ENCODE measurements around the gene CACNG3.
"Not testable (repeated sequence)": the region's sequence is repeated elsewhere in the genome, so short reads cannot be mapped to it uniquely, and the experiment has no call there.

The CACNG3 gene

GRCh38 chr16:24281466-24281865 lies 25.3 kb downstream of the CACNG3 start:
- DNase-seq = no peak

- peak; percentile 82 for DNase-seq
These were observed 26.0 kb downstream of the CACNG3 start for GRCh38 chr16:24282141-24282540.

GRCh38 chr16:24286741-24287405 lies 30.7 kb downstream of the CACNG3 start:
- no peak for DNase-seq

- no peak for DNase-seq
These were observed 32.4 kb downstream of the CACNG3 start for GRCh38 chr16:24288516-24288915.

GRCh38 chr16:24289166-24289700 lies 33.1 kb downstream of the CACNG3 start:
- no peak for DNase-seq

GRCh38 chr16:24291932-24292331 lies 35.8 kb downstream of the CACNG3 start:
- DNase-seq = no peak

GRCh38 chr16:24294131-24294530 lies 38.0 kb downstream of the CACNG3 start:
- DNase-seq = no peak

GRCh38 chr16:24297375-24297774 lies 41.2 kb downstream of the CACNG3 start:
- no peak for DNase-seq

GRCh38 chr16:24298548-24299167 lies 42.5 kb downstream of the CACNG3 start:
- DNase-seq = no peak

GRCh38 chr16:24300750-24301149 lies 44.6 kb downstream of the CACNG3 start:
- DNase-seq = not testable (repeated sequence)

GRCh38 chr16:24302636-24303035 lies 46.5 kb downstream of the CACNG3 start:
- no peak for DNase-seq

- no peak for DNase-seq
These were observed 52.1 kb downstream of the CACNG3 start for GRCh38 chr16:24308200-24308599.

GRCh38 chr16:24309258-24310142 lies 53.4 kb downstream of the CACNG3 start:
- DNase-seq = peak; percentile 46

- no peak for DNase-seq
These were observed 59.2 kb downstream of the CACNG3 start for GRCh38 chr16:24315343-24315742.

- DNase-seq = no peak
These were observed 62.5 kb downstream of the CACNG3 start for GRCh38 chr16:24318680-24319079.

GRCh38 chr16:24319126-24319814 lies 63.1 kb downstream of the CACNG3 start:
- DNase-seq = no peak

GRCh38 chr16:24322106-24322505 lies 66.0 kb downstream of the CACNG3 start:
- no peak for DNase-seq

- no peak for DNase-seq
These were observed 68.3 kb downstream of the CACNG3 start for GRCh38 chr16:24324421-24324820.

GRCh38 chr16:24328835-24329452 lies 72.8 kb downstream of the CACNG3 start:
- no peak for DNase-seq

- no peak for DNase-seq
These were observed 76.0 kb downstream of the CACNG3 start for GRCh38 chr16:24332178-24332577.

- no peak for DNase-seq
These were observed 76.5 kb downstream of the CACNG3 start for GRCh38 chr16:24332582-24333090.

- no peak for DNase-seq
These were observed 80.4 kb downstream of the CACNG3 start for GRCh38 chr16:24336491-24336890.
